Nephron progenitor cell (in vitro differentiated cells): Measurements from ENCODE around the gene TRIM15.

Source experiments
- DNase-seq: peaks from one replicate; pipeline ENCODE4 v3.0.0; 2021
- H3K27ac Mint-ChIP-seq: 2 replicates; pipeline ENCODE4 v1.8.0; 2021; ENCODE audit warnings: mild to moderate bottlenecking, moderate library complexity, mixed read lengths
- H3K27me3 Mint-ChIP-seq: 2 replicates; pipeline ENCODE4 v1.8.0; 2021; ENCODE audit warnings: mild to moderate bottlenecking, low read depth, mixed read lengths; ENCODE audit not compliant: poor library complexity
- H3K36me3 Mint-ChIP-seq: 2 replicates; pipeline ENCODE4 v1.8.0; 2021; ENCODE audit warnings: low read depth, mixed read lengths
- H3K4me1 Mint-ChIP-seq: 2 replicates; pipeline ENCODE4 v1.8.0; 2021; ENCODE audit warnings: mixed read lengths
- H3K4me3 Mint-ChIP-seq: 2 replicates; pipeline ENCODE4 v1.8.0; 2021; ENCODE audit warnings: mild to moderate bottlenecking, moderate library complexity, mixed read lengths
- H3K9me3 Mint-ChIP-seq: 2 replicates; pipeline ENCODE4 v1.8.0; 2021; ENCODE audit warnings: mild to moderate bottlenecking, moderate library complexity, mixed read lengths
- TF ChIP-seq, protein P1 (sequence below): fragments of 200-600 bp; sonication (generic); IDR thresholded peaks from 2 replicates; pipeline ENCODE4 v1.5.0; 2021; ENCODE audit warnings: antibody characterized with exemption

Gene TRIM15

GRCh38 chr6:30184417-30185031, 21.2 kb downstream of the TRIM15 start:
- Mint-ChIP-seq H3K27me3 (no peaks in the 10 kb centered on the region), H3K4me1 (no peaks in the 10 kb centered on the region), H3K27ac (no peak overlapping the region), H3K4me3 (no peak overlapping the region), H3K9me3 (peaks cover 17% of the 10 kb centered on the region), H3K36me3 (peaks cover 52% of the 10 kb centered on the region)
- TF ChIP-seq, protein P1, sequence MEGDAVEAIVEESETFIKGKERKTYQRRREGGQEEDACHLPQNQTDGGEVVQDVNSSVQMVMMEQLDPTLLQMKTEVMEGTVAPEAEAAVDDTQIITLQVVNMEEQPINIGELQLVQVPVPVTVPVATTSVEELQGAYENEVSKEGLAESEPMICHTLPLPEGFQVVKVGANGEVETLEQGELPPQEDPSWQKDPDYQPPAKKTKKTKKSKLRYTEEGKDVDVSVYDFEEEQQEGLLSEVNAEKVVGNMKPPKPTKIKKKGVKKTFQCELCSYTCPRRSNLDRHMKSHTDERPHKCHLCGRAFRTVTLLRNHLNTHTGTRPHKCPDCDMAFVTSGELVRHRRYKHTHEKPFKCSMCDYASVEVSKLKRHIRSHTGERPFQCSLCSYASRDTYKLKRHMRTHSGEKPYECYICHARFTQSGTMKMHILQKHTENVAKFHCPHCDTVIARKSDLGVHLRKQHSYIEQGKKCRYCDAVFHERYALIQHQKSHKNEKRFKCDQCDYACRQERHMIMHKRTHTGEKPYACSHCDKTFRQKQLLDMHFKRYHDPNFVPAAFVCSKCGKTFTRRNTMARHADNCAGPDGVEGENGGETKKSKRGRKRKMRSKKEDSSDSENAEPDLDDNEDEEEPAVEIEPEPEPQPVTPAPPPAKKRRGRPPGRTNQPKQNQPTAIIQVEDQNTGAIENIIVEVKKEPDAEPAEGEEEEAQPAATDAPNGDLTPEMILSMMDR: no peak
- no peak for DNase-seq

DNA sequence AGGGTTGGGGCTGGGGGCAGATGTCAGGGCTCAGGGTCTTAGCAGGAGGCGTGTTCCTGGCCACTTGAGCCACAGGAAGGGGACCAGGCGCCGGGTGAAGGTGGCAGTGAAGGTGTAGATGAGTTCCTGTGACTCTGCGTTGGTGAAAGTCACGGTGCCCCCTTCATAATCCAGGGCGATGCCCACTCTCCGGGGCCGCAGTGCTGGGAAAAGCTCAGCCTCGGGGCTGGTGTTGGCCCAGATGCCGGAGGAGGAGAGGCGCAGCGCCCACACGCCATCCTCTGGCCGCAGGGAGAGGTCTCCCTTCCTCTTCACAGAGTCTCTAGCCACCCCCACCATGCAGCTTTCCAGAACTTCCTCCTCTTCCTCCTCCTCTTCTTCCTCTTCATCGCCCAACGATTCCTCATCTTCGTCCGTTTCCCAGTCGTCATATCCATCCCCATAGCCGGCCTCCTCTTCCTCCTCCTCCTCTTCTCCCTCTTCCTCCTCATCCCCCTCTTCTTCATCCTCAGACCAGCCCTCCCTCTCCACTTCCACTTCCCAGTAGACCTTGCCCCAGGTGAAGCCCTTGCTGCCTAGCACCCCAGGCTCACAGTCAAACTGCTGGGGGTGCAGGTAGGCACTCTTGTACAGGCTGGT, 22.6 kb downstream of the TRIM15 start:
- Mint-ChIP-seq H3K4me1 (no peaks in the 10 kb centered on the region), H3K27ac (no peak overlapping the region), H3K9me3 (peaks cover 6% of the 10 kb centered on the region), H3K4me3 (no peak overlapping the region), H3K36me3 (peaks cover 62% of the 10 kb centered on the region), H3K27me3 (no peaks in the 10 kb centered on the region)
- DNase-seq: no peak
- TF ChIP-seq, protein P1: no peak

GRCh38 chr6:30188541-30188940, 25.2 kb downstream of the TRIM15 start:
- TF ChIP-seq, protein P1: no peak
- Mint-ChIP-seq H3K9me3 (no peaks in the 10 kb centered on the region), H3K4me3 (no peak overlapping the region), H3K4me1 (no peaks in the 10 kb centered on the region), H3K27ac (peak overlapping the region; percentile 20), H3K27me3 (no peaks in the 10 kb centered on the region), H3K36me3 (peaks cover 66% of the 10 kb centered on the region)
- no peak for DNase-seq

DNA sequence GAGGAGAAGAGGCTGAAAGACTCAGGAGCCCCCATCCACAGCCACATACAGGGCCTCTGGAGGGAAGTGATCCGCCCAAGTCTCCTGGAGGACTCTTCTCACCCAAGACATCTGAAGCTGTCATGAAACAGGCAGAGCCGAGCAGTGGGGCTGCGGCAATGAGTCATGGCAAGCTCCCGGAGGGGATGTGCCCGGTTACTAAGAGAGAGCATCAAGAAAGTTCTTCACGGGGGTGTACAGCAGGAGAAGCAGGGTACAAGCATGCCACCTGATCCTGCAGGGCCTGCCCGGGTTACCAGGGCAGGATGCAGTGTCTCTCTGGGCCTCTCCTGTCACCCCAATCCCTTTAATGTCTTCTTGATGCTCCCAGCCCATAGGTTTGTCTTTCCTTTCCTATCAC, 28.7 kb downstream of the TRIM15 start:
- Mint-ChIP-seq H3K4me1 (peaks cover 19% of the 10 kb centered on the region), H3K27me3 (no peaks in the 10 kb centered on the region), H3K27ac (no peak overlapping the region), H3K4me3 (no peak overlapping the region), H3K36me3 (peaks cover 55% of the 10 kb centered on the region), H3K9me3 (no peaks in the 10 kb centered on the region)
- TF ChIP-seq, protein P1: no peak
- DNase-seq: no peak

GRCh38 chr6:30194797-30195690, 31.7 kb downstream of the TRIM15 start:
- H3K9me3 Mint-ChIP-seq: no peaks in the 10 kb centered on the region
- peaks cover 3% of the 10 kb centered on the region for H3K27me3 Mint-ChIP-seq
- H3K36me3 Mint-ChIP-seq: peaks cover 50% of the 10 kb centered on the region
- no peak for DNase-seq
- H3K4me3 Mint-ChIP-seq: no peak overlapping the region
- peaks cover 23% of the 10 kb centered on the region for H3K4me1 Mint-ChIP-seq
- H3K27ac Mint-ChIP-seq: peak overlapping the region; percentile 69
- TF ChIP-seq, protein P1: no peak
